Parathyroid adenoma (tissue), 2 donors: Measurements from ENCODE around the gene OLIG1.

Source experiments
- H2AFZ ChIP-seq: fragments of 300-600 bp; sonication (generic); one replicate; pipeline ENCODE4 v1.7.0; 2017; ENCODE audit warnings: antibody characterized with exemption, mild to moderate bottlenecking
- H3K27ac ChIP-seq: fragments of 300-600 bp; sonication (generic); one replicate; pipeline ENCODE4 v1.7.0; 2017
- H3K27me3 ChIP-seq: fragments of 300-600 bp; sonication (generic); one replicate; pipeline ENCODE4 v1.7.0; 2017; ENCODE audit warnings: low read length; ENCODE audit not compliant: control insufficient read depth, insufficient read depth
- H3K36me3 ChIP-seq: fragments of 300-600 bp; sonication (generic); one replicate; pipeline ENCODE4 v1.7.0; 2017; ENCODE audit warnings: low read length; ENCODE audit not compliant: control insufficient read depth, insufficient read depth
- H3K4me1 ChIP-seq: fragments of 300-600 bp; sonication (generic); one replicate; pipeline ENCODE4 v1.7.0; 2017; ENCODE audit warnings: control low read depth
- H3K4me2 ChIP-seq: fragments of 300-600 bp; sonication (generic); one replicate; pipeline ENCODE4 v1.7.0; 2017; ENCODE audit warnings: low read length
- H3K4me3 ChIP-seq: fragments of 300-600 bp; sonication (generic); one replicate; pipeline ENCODE4 v1.7.0; 2017; ENCODE audit warnings: low read depth, low read length
- H3K79me2 ChIP-seq: fragments of 300-600 bp; sonication (generic); one replicate; pipeline ENCODE4 v1.7.0; 2017; ENCODE audit warnings: control low read depth
- H3K9ac ChIP-seq: fragments of 300-600 bp; sonication (generic); one replicate; pipeline ENCODE4 v1.7.0; 2017; ENCODE audit warnings: mild to moderate bottlenecking
- H3K9me3 ChIP-seq: fragments of 300-600 bp; sonication (generic); one replicate; pipeline ENCODE4 v1.7.0; 2017; ENCODE audit warnings: low read length; ENCODE audit not compliant: control insufficient read depth
- CTCF ChIP-seq: fragments of 300-600 bp; sonication (generic); IDR thresholded peaks from one replicate; pipeline ENCODE4 v1.7.0; 2017; ENCODE audit warnings: antibody characterized with exemption, mild to moderate bottlenecking
- donor health status: primary hyperparathyroidism.

The OLIG1 gene

DNA sequence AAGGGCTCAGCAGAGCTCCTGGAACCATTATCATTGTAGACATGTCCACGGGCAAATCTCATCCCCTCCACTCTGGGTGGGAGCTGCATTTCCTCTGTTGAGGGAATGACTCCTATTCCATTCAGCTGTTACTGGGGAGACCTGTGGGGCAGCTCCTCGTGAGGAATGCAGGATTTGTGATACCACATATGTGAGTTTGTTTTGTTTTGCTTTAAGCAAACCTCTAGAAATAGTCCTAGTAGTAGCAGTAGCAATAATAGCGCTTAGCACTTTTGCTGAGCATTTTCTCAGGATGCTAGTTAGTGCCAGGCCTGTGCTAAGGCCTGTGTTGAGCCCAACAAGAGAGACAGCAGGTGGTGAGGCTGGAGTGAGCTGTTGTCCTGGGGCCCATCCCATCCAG is 10.8 kb downstream of the OLIG1 start:
- no peak overlapping the region for H3K9ac ChIP-seq
- TF ChIP-seq CTCF, result no peak
- no peak overlapping the region for H3K4me3 ChIP-seq
- no peaks in the 10 kb centered on the region for H3K9me3 ChIP-seq
- H3K4me2 ChIP-seq, result no peak overlapping the region
- H3K79me2 ChIP-seq, result no peaks in the 10 kb centered on the region
- no peaks in the 10 kb centered on the region for H3K4me1 ChIP-seq
- H3K27me3 ChIP-seq, result no peaks in the 10 kb centered on the region
- no peak overlapping the region for H2AFZ ChIP-seq
- H3K27ac ChIP-seq, result no peak overlapping the region
- H3K36me3 ChIP-seq, result no peaks in the 10 kb centered on the region

- Histone ChIP-seq H3K4me2 (no peak overlapping the region), H3K9ac (no peak overlapping the region), H3K27ac (no peak overlapping the region)
Observed at GRCh38 chr21:33088384-33088783, 18.4 kb downstream of the OLIG1 start.

DNA sequence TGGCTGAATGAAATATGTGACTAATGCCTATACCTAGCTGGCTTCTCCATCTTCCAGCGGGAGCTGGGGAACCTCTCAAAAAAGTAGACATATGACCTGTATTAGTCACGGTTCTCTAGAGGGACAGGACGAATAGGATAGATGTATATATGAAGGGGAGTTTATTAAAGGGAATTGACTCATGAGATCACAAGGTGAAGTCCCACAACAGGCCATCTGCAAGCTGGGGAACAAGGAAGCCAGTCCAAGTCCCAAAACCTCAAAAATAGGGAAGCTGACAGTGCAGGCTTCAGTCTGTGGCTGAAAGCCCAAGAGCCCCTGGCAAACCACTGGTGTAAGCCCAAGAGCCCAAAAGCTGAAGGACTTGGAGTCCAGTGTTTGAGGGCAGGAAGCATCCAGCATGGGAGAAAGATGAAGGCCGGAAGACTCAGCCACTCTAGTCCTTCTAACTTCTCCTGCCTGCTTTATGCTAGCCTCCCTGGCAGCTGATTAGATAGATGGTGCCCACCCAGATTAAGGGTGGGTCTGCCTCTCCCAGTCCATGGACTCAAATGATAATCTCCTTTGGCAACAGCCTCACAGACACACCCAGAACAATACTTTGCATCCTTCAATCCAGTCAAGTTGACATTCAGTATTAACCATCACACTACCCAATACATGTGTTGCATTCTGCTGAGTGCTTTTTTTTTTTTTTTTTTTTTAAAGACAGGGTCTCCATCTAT is 19.6 kb downstream of the OLIG1 start:
- no peak overlapping the region for H2AFZ ChIP-seq
- H3K36me3 ChIP-seq, result no peaks in the 10 kb centered on the region
- no peaks in the 10 kb centered on the region for H3K4me1 ChIP-seq
- no peaks in the 10 kb centered on the region for H3K79me2 ChIP-seq
- H3K27ac ChIP-seq, result no peak overlapping the region
- no peak for TF ChIP-seq CTCF
- no peaks in the 10 kb centered on the region for H3K27me3 ChIP-seq
- no peak overlapping the region for H3K4me3 ChIP-seq
- H3K4me2 ChIP-seq, result no peak overlapping the region
- H3K9me3 ChIP-seq, result no peaks in the 10 kb centered on the region
- no peak overlapping the region for H3K9ac ChIP-seq

More at GRCh38 chr21:33088384-33088783, 18.4 kb downstream of the OLIG1 start:
- H3K9me3 ChIP-seq, result no peaks in the 10 kb centered on the region
- TF ChIP-seq CTCF, result no peak
- H3K27me3 ChIP-seq, result no peaks in the 10 kb centered on the region
- H3K4me3 ChIP-seq, result no peak overlapping the region
- no peak overlapping the region for H2AFZ ChIP-seq
- no peaks in the 10 kb centered on the region for H3K4me1 ChIP-seq
- no peaks in the 10 kb centered on the region for H3K36me3 ChIP-seq
- no peaks in the 10 kb centered on the region for H3K79me2 ChIP-seq

GRCh38 chr21:33096426-33096825 is 26.5 kb downstream of the OLIG1 start:
- H3K27ac ChIP-seq, result no peak overlapping the region
- no peak overlapping the region for H3K4me2 ChIP-seq
- no peaks in the 10 kb centered on the region for H3K36me3 ChIP-seq
- H3K4me1 ChIP-seq, result no peaks in the 10 kb centered on the region
- no peaks in the 10 kb centered on the region for H3K9me3 ChIP-seq
- H3K4me3 ChIP-seq, result no peak overlapping the region
- H2AFZ ChIP-seq, result no peak overlapping the region
- no peaks in the 10 kb centered on the region for H3K79me2 ChIP-seq
- no peak for TF ChIP-seq CTCF
- H3K9ac ChIP-seq, result no peak overlapping the region
- H3K27me3 ChIP-seq, result no peaks in the 10 kb centered on the region

GRCh38 chr21:33099131-33099530 is 29.2 kb downstream of the OLIG1 start:
- TF ChIP-seq CTCF, result no peak
- H3K4me3 ChIP-seq, result no peak overlapping the region

More at GRCh38 chr21:33099131-33099530, 29.2 kb downstream of the OLIG1 start:
- Histone ChIP-seq H3K79me2 (no peaks in the 10 kb centered on the region), H3K9me3 (no peaks in the 10 kb centered on the region), H3K36me3 (no peaks in the 10 kb centered on the region), H3K27me3 (no peaks in the 10 kb centered on the region), H3K27ac (no peak overlapping the region), H3K4me2 (no peak overlapping the region), H3K4me1 (no peaks in the 10 kb centered on the region), H3K9ac (no peak overlapping the region), H2AFZ (no peak overlapping the region)
